Kidney (tissue), 14 donors: ENCODE measurements around the gene CHD9. TPM values are rescaled to one million over a fixed set of nuclear protein-coding genes. Genes with fewer than 3 reads are reported as not detected.

Experiments
- DNase-seq, 5 donors: peaks; one replicate each; pipeline ENCODE4 v3.0.0-alpha.2; 2013 to 2020
- FAIRE-seq: peaks from 2 replicates; lab custom pipeline; 2012; peaks lifted over from hg19 to GRCh38; lab: Jason Lieb, UNC
- H3K27ac ChIP-seq, 2 donors: one replicate each; pipeline ENCODE4 v1.7.0; 2013; ENCODE audit warnings: low read depth in 2 of 2, low read length in 2 of 2, inconsistent platforms in 1 of 2
- H3K27me3 ChIP-seq: one replicate; pipeline ENCODE4 v1.7.1; 2013; ENCODE audit warnings: low read length, inconsistent platforms; ENCODE audit not compliant: control insufficient read depth, insufficient read depth
- H3K36me3 ChIP-seq, 3 donors: one replicate each; pipeline versions ENCODE4 v1.7.0 to v1.7.1; 2013; ENCODE audit warnings: low read length in 3 of 3, control low read depth in 1 of 3, inconsistent platforms in 1 of 3; ENCODE audit not compliant: insufficient read depth in 3 of 3, control insufficient read depth in 2 of 3
- H3K4me1 ChIP-seq, 3 donors: one replicate each; pipeline versions ENCODE4 v1.7.0 to v1.7.1; 2013; ENCODE audit warnings: low read length in 3 of 3, inconsistent platforms in 1 of 3, low read depth in 1 of 3; ENCODE audit not compliant: control insufficient read depth in 2 of 3, insufficient read depth in 2 of 3
- H3K4me3 ChIP-seq, 3 donors: one replicate each; pipeline versions ENCODE4 v1.7.0 to v1.8.1; 2013; ENCODE audit warnings: low read length in 3 of 3, control low read depth in 1 of 3, inconsistent platforms in 1 of 3
- H3K9ac ChIP-seq, 3 donors: one replicate each; pipeline versions ENCODE4 v1.7.0 to v1.7.1; 2013; ENCODE audit warnings: low read length in 3 of 3, control low read depth in 1 of 3, inconsistent platforms in 1 of 3
- H3K9me3 ChIP-seq, 3 donors: one replicate each; pipeline versions ENCODE4 v1.7.0 to v1.7.1; 2013; ENCODE audit warnings: low read length in 3 of 3, control low read depth in 1 of 3, inconsistent platforms in 1 of 3; ENCODE audit not compliant: control insufficient read depth in 2 of 3, insufficient read depth in 1 of 3
- CTCF ChIP-seq: IDR thresholded peaks from 3 replicates; pipeline ENCODE4 v1.5.1; 2012; ENCODE audit warnings: mild to moderate bottlenecking, moderate library complexity, borderline replicate concordance; ENCODE audit not compliant: insufficient read depth; ENCODE audit errors: extremely low read depth
- intact Hi-C: fragments of 100-400 bp; cut with DNase I; formaldehyde crosslinking; loops from one replicate; pipeline ENCODE4 v1.11.1; 2022
- polyA plus RNA-seq: library from polyadenylated mRNA; stranded (reverse); fragments of 350-450 nt; fragmentation: Illumina TruSeq; extraction: RNeasy Lipid Tissue Mini Kit (QIAGEN cat#74804); gene quantifications from one replicate; pipeline ENCODE4 v1.2.3, GENCODE V29; 2014; ENCODE audit warnings: low read depth, low replicate concordance; ENCODE audit not compliant: insufficient read depth
- total RNA-seq: library from RNA; stranded (reverse); fragmentation: NEBNext Ultra II Directional; extraction: Animal tissue kit (Norgen Biotek cat#: 25700); gene quantifications from one replicate; pipeline ENCODE4 v1.2.1, GENCODE V29; 2021
- donor health status: control.
- donor health status: control.
- donor health status: control.
- donor health status: control.
- donor health status: control.
- donor health status: DM: yes; HTN: yes; CAD: no.
- donor health status: Normal renal cell carcinoma (clear cell type).

The CHD9 gene
- total and polyA plus RNA-seq, 2 donors from 2014 or later: 9.4 to 83.7 TPM

GRCh38 chr16:53112015-53112414, 57.2 kb downstream of the CHD9 start:
- Histone ChIP-seq H3K4me3 (no peak overlapping the region), H3K27me3 (no peaks in the 10 kb centered on the region), H3K36me3 (no peaks in the 10 kb centered on the region), H3K4me1 (peaks cover 0 to 7% (median 0%) of the 10 kb centered on the region in 3 donors), H3K9me3 (no peaks in the 10 kb centered on the region), H3K27ac (no peak overlapping the region), H3K9ac (no peak overlapping the region)
- no peak for TF ChIP-seq CTCF
- no peak for FAIRE-seq
- intact Hi-C loops: no loop called here
- DNase-seq: no peak

GRCh38 chr16:53115047-53115446, 60.3 kb downstream of the CHD9 start:
- TF ChIP-seq CTCF: no peak
- H3K27ac ChIP-seq: no peak overlapping the region
- intact Hi-C loops: no loop called here
- no peak for DNase-seq
- H3K4me1 ChIP-seq: peaks cover 0 to 7% (median 0%) of the 10 kb centered on the region in 3 donors
- no peaks in the 10 kb centered on the region for H3K9me3 ChIP-seq
- no peak for FAIRE-seq
- no peaks in the 10 kb centered on the region for H3K27me3 ChIP-seq
- no peak overlapping the region for H3K4me3 ChIP-seq
- H3K9ac ChIP-seq: no peak overlapping the region
- H3K36me3 ChIP-seq: no peaks in the 10 kb centered on the region

- no peak for FAIRE-seq
- peaks cover 0 to 7% (median 0%) of the 10 kb centered on the region in 3 donors for H3K4me1 ChIP-seq
- H3K9ac ChIP-seq: no peak overlapping the region
- no peak overlapping the region for H3K4me3 ChIP-seq
- H3K9me3 ChIP-seq: no peaks in the 10 kb centered on the region
- H3K36me3 ChIP-seq: no peaks in the 10 kb centered on the region
- no peaks in the 10 kb centered on the region for H3K27me3 ChIP-seq
- TF ChIP-seq CTCF: no peak
- no peak for DNase-seq
- no peak overlapping the region for H3K27ac ChIP-seq
- intact Hi-C loops: no loop called here
These were observed 61.0 kb downstream of the CHD9 start for GRCh38 chr16:53115773-53116172.

GRCh38 chr16:53121043-53121620, 66.3 kb downstream of the CHD9 start:
- Histone ChIP-seq H3K36me3 (no peaks in the 10 kb centered on the region), H3K4me3 (no peak overlapping the region), H3K9ac (no peak overlapping the region), H3K27ac (no peak overlapping the region), H3K27me3 (no peaks in the 10 kb centered on the region), H3K4me1 (no peaks in the 10 kb centered on the region), H3K9me3 (no peaks in the 10 kb centered on the region)
- no peak for FAIRE-seq
- intact Hi-C loops: no loop called here
- no peak for DNase-seq
- TF ChIP-seq CTCF: no peak
